Activated CD8-positive, alpha-beta memory T cell treated with anti-CD3 and anti-CD28 coated beads, Interleukin-2, amount 50 U/mL, for 4 hours (primary cell): ENCODE results near the gene RPL14.
"Not testable (repeated sequence)": the region's sequence is repeated elsewhere in the genome, so short reads cannot be mapped to it uniquely, and the experiment has no call there.

Experiments used
- DNase-seq: peaks from one replicate; pipeline ENCODE4 v3.0.0-alpha.2; 2020

Gene RPL14

DNA sequence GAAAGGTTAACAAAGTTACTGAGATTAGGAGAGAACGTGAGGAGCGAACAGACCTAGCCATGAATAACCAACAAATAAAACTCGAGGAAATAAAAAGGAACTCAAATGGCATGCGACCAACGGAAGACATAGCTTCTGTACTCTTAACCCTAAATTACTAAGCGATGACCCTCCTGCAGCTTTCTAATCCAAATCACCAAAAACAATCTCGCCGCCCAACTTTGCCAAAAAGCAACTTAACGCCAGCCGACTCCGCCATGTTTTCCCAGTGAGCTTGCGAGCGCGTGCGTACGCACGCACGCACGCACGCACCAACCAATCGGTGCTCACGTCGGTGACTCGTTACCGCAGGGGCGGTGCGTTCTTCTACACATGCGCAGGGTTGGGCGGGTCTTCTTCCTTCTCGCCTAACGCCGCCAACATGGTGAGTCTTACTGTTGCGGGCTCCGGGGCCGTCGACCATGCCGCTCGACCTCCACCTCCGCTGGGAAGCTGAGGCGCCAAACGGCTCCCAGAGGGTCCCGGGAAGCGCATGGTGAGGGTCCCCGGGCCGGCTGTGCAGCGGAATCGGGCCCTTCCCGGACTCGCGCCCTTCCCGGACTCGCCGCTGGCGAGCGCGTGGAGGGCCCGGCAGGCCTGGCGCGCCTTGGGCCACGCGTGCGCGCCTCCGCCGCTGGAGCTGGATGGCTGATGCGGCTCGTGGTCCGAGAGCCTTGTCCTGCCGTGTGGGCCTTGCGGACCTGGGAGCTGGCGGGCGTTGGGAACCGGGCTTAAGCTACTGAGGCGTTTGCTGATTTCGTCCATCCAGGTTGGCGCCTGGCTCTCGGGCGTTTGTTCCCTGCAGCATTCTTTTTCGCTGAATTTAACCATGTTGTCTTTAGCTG, at the start of gene RPL14:
RPL14 (plus strand) TSS at position 400 of the 884 bp plus-strand sequence; CDS start at position 533, 133 bp downstream.
- peak; percentile 93 for DNase-seq

DNA sequence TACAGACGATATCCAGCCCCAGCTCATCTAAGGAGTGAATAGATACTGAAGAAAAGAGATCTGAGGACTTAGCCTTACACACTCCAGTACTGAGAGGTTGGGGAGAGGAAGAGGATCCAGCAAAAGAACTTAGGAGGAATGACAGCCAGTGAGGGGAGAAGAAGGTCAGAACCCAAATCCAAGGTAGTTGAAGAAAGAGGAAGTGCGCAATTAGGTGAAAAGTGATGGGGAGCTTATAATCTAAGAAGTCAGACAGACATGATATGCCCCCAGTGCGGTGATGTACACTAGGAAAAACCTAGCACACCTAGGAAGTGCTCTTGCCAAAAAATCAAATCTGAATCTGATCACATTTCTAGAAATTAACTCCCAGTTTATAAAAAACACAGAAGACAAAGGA, 49.5 kb upstream of the RPL14 start:
- no peak for DNase-seq

DNA sequence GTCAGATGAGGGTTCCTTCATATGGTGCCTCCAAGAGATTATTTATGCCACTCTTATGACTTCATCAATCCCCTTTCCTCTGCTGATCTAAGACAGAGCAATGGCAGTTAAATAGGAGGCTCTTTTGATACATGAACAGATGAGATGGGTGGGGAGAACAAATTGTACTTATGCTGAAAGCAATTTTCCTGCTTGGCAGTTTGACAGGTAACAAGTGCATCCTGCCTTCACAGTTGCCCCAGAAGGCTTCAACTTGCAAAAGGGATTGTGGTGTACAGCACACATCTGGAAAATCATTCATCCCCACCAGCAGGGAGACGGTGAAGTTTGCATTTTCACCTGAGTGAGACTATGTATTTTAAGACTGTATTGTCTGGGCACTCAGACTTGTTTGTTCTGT, 42.9 kb upstream of the RPL14 start:
- no peak for DNase-seq

DNA sequence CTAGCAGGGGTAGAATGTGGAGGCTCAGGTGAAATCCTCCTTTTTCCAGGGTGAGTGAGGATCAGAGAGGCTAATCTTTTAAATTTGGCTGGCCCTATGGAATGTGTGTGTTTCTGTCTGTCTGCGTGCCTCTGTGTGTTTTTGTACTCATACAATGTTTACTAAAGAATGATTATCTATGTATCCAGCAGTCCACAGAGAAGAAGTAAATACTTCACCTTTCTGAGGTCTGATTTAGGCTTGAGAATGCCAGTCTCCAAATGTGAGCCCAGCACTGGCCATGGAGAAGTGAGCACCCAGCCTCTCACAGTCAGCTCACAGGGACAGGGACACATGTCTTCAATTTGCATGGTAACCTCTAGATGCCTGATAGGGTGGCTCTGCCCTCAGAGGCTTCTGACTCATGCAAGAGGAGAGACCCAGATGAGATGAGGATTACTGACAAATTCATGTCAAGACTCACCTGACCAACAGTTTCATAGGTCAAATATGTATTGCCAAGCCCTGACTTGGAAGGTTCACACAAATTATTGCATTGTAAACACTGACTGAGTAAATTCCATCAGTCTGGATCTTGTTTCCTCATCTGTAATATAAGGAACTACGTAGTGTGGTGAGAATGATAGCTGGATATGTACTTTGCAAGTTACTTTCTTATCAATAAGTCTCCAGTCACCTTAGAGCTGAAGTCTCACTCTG, 39.1 kb upstream of the RPL14 start:
- DNase-seq, result no peak

DNA sequence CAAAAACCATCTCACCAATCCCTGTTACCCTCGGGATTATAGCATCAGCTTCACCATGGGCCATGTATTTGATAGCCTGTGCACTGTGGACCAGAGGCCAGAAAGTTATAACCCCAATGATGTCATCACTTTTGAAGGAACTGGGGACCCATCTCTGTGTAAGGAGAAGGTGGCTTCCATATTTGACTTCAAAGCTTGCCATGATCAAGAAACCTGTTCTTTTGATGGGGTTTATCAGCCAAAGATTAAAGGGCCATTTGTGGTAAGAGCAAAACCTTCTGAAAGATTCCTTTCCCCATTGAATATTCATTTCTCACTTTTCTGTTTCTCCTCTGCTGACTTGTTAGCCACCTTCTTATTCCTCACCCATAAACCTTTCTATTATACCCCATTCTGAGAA, 34.3 kb upstream of the RPL14 start:
- DNase-seq, result no peak

DNA sequence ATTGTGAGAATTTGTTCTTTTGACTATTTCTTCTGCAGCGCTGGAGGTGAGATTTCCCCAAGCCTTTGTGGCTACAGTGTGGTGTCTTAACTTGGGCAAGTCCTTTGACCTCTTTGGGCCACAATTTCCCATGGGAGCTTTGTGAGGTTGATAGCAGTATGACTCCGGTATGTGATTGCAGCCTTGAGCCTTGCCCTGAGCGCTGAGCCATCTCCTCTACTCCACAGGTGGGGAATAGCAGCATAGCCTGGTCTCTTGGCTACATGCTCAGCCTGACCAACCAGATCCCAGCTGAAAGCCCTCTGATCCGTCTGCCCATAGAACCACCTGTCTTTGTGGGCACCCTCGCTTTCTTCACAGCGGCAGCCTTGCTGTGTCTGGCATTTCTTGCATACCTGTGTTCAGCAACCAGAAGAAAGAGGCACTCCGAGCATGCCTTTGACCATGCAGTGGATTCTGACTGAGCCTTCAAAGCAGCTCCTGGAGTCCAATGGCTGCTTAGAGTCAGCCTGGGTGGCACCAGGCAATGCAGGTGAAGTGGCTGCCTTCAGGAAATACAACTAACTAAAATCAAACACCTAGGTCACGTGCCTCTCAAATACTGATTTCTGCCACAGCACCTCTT, 30.0 kb upstream of the RPL14 start:
- DNase-seq, result no peak

DNA sequence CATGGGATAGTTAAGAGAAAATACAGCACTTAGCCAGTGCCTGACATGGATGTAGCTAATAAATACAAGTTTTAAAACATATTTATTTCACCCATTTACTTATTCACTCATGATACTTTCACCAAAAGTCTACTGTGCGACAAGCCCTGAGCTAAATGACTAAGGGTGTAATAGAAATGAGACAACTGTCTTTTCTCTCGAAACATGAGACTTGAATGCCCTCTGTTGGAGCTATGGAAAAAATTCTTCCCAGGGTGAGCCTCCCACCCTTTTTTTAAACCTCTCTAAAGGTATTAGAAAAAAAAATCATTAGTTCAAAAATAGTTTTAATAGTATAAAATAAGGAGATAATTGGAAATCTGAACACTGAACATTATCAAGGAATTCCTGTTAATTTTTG, 24.3 kb upstream of the RPL14 start:
- DNase-seq, result no peak

DNA sequence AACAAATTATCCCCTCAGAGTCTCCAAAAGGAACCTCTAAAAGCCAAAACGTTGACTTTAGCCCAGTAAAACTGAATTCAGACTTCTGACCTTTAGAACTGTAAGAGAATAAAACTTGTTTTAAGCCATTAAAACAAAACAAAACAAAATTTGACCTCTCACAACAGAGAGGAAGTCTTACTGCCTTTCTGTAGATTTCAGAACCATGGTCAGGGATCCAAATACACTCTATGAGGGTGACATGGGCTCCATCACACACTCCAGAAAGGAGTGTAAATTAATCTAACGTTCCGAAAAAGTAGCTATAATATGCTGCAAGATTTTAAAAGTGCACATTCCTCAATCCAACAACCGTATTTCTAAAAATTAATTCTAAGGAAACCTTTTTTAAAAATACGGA, 19.2 kb upstream of the RPL14 start:
- DNase-seq, result no peak

DNA sequence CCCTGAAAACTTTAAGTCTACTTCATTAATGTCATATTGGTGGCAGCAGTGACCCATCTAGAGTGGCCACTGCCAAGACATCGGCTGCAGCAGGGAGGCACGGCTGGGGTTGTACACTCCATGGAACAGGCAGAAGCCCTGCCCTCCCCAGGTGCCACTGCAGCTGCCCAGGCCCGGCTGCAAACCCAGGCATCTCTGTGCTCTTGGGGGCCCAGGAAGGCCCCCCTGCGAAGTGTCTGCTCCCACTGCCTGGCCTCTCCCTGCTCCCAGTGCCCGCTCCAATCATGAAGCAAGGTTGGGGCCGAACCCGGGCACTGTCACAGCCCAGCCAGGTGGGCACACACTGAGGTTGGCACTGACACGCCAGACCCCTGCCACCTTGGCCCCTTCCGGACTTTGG, 12.1 kb upstream of the RPL14 start:
- DNase-seq, result no peak

DNA sequence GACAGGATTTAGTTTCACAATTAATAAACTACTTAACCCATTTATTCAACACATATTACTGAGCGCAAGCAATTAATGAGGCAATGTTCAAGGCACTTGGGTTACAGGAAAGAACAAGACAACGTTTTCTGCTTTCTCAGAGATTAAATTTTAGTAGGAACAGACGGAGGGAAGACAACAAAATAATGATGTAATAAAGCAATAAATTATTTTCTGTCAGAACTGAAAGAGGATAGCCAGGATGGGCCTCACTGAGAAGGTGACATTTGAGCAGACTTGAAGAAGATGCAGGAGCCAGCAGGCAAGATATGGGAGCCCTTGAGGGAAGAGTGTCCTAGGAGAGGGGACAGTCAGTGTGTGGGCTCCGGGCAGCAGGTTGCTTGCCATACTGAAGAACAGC, 11.3 kb upstream of the RPL14 start:
- DNase-seq, result no peak

DNA sequence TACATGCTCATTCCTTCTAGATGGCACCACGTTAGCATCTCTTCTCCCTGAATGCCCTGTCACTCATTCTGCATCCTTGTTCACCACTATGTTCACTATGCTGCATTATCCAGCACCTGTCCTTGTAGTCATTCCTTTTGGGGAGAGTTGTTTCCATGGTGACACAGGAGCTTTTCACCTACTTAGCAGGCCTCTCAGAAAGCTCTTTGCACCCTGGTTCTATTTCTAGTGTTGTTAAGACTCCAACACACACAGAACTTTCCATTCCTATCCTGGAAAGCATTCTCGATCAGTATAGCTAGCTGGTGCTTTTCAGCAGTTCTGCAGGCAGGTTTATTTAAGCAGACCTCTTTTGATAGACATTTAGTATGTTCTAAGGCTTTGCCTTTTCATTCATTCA, 6.7 kb upstream of the RPL14 start:
- no peak for DNase-seq

DNA sequence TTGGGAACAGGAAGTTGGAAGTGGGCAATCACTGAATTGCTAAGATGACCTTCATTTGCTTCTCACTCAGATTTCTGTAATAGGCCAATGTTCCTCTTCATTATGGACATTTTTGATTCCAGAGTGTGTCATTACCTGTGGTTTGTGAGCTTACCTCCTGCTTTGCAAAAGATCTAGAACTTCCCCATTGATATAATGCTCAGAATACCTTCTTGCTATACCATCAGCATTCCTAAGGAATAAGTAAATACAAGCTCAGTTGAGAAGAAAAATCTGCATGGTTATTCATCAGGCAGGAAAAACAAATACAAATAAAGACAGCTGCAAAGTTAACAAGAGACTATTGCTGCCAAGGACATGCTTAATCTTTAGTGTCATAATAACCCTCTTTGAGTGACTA, 5.6 kb upstream of the RPL14 start:
- DNase-seq, result no peak

DNA sequence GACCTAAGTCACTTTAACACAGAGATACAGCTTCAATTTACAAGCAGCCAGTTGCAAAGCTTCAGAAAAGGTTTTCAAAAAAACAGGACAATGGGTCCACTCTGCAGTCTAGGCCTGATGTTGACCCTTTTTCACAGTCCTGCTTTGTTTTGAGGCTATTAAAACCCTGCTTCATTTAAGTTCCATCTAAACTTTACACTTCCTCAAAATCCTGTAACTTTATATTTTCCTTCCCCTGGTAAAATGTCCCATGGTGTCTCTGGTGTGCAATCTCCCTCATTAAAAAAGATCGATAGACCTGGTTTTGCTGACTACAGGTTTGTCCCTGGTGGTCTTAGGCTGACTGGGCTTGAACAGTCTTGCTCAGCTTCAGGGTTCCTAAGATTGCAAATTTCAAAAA, 5.1 kb upstream of the RPL14 start:
- DNase-seq, result no peak

DNA sequence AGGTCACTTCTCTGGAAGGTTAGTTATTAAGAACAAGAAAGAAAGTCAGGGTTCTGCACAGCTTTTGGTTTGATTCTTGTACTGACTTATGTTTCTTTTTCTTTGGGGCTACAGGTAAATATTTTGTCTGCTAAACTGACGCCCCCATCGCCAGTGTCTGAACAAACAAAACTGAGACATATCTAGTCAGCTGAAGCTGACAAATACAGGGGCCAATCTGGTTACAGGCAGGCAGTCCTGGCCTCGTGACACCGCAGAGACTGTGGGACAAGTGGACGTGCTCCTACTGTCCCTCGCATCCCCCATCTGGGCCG, 4.6 kb upstream of the RPL14 start:
- no peak for DNase-seq

DNA sequence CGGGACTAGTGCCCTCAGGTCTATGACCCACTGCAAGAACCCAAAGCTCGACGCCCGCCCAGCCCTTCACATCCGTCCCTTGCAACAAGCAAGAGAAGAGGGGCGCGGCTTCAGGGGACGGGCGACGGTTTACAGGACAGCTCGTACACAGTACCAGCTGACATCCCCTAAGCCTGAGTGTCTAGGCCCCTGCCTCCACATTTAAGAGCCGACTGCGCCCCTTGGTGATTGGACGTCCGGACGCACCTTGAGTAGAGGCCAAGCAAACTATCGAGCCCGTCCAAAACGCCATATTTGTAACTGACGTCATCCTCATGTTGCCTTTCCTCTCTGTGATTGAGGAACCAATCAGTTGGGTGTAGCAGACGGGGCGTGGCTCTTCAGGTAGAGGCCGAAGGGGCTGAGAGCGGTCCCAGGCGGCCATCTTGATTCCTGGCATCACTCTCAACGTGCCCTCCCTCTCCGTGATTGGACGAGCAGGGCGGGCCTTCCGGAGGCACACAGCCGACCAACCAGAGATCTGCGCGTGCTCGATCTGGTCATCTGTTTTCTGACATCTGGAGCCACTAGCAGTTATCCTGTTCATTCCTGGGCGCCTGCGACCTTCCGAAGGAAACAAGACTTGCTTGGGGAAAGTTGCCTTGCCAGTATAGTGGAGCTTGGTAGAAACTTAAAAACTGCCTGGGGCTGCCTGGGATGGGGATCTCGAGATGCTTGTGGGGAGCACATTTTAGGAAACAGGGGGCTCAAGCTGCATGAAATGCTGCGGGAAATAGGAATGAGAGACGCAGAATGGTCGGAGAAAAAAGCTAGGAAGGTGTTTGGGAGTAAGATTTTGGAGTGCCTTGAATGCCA, 4.0 kb upstream of the RPL14 start:
- DNase-seq, result peak; percentile 93

DNA sequence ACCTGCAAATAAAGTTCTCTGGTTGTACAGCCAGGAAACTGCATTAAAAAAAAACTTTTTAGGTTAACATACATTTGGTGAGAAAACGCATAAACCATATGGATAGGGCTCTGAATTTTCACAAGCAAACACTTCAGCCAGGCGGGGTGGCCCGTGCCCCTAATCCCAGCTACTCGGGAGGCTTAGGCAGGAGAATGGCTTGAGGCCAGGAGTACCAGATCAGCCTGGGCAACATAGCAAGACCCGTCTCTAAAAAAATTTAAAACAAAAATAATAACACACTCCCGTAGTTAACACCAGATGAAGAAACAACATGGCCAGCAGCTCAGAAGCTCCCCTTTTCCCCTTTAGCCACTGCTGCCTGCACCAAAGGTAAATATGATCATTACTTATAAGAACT, 3.2 kb upstream of the RPL14 start:
- no peak for DNase-seq

DNA sequence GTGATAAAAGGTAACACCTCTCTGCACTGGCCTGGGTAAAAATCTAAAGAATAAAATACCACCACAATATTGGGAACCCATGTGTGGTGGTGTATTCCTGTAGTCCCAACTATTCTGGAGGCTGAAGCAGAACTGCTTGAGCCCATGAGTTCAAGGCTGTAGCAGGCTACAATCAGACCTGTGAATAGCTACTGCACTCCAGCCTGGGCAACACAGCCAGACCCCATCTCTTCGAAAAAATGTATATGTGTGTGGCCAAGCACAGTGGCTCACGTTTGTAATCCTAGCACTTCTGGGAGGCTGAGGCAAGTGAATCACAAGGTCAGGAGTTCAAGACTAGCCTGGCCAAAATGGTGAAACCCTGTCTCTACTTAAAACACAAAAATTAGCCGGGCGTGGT, 1.8 kb upstream of the RPL14 start:
- no peak for DNase-seq

DNA sequence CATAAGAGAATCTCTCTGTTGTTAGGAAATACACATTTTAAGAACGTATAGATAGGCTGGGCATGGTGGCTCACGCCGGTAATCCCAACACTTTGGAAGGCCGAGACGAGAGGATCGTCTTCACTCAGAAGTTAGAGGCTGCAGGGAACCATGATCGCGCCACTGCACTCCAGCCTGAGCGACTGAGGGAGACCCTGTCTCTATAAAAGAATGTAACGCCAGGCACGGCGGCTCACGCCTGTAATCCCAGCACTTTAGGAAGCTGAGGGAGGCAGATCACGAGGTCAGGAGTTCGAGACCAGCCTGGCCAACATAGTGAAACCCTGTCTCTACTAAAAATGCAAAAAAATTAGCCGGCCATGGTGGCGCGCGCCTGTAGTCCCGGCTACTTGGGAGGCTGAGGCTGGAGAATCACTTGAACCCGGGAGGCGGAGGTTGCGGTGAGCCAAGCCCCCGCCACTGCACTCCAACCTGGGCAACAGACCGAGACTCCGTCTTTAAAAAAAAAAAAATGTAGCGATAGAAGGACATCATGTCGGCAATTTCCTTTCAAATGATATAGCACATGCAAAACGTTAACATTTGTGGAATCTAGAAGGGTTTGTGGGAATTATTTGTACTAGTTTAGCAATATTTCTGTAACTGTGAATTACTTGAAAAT, 730 bp upstream of the RPL14 start:
- DNase-seq, result no peak

DNA sequence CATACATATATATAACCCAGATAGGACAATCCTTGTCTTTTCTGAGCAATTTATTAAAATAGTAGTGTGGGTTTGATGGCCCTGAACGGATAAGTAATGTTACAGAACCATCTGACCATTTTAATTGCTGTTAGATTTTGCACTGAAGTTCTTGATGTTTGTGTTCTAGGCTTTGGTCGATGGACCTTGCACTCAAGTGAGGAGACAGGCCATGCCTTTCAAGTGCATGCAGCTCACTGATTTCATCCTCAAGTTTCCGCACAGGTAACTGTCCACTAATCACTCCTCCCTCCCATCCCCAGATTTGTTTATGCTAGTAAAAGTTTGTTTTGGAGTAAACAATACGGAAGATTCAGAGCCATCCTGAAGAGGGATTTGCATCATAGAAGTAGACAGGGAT, 1.3 kb downstream of the RPL14 start:
- no peak for DNase-seq

DNA sequence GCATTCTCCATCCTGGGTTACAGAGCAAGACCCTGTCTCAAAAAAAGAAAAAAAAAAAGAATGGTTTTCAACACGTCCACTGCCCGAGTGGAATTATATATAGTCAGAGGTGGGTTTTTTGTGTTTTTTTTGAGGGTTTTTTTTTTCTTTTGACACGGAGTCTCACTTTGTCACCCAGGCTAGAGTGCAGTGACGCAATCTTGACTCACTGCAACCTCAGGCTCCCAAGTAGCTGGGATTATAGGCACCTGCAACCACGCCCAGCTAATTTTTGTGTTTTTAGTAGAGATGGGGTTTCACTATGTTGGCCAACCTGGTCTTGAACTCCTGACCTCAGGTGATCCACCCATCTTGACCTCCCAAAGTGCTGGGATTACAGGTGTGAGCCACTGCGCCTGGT, 3.3 kb downstream of the RPL14 start:
- not testable (repeated sequence) for DNase-seq

DNA sequence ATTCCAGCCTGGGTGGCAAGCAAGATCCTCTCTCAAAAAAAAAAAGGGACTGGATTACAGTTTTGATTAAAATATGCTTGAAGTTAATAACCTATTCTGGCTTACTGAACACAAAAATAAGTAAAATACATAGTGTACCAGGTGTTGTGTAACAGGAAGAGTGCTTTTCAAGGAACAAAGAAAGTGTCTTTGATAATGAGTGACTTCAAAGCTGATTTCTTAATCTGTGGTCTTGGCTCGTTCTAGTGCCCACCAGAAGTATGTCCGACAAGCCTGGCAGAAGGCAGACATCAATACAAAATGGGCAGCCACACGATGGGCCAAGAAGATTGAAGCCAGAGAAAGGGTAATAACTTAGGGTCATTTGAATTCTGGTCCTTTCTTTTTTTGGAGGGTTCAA, 4.0 kb downstream of the RPL14 start:
- no peak for DNase-seq

DNA sequence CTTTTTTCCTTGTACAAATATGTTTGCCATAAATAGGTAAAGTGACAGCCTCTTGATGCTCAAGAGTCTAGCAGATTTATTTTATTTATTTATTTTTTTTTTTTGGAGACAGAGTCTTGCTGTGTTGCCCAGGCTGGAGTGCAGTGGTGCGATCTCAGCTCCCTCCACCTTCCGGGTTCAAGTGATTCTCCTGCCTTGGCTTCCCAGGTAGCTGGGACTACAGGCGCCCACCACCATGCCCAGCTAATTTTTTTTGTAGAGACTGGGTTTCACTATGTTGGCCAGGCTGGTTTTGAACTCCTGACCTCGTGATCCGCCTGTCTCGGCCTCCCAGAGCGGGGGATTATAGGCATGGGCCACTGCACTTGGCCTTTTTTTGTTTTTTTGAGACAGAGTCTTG, 5.7 kb downstream of the RPL14 start:
- not testable (repeated sequence) for DNase-seq

DNA sequence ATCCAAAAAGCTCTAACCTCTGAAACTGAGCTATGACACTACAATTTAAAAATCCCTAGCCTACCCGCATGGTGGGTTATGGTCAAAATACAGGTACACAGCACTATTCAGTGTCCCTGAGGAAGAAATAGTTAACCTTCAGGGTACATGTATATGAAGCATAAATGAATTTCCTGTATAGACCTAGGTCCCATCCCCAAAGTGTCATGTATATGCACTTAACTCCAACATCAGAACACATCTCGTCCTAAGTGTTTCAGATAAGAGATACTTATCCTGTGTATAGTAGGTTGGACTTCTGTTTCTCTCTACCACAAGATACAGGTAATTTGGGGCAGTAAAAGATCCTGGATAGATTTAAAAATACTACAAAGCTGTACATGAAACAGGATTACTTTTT, 6.4 kb downstream of the RPL14 start:
- DNase-seq, result no peak
